Lower leg skin (tissue), 3 donors: ENCODE results near the gene MGLL.

Experiments used
- POLR2A ChIP-seq, 2 donors: fragments of 450-650 bp; IDR thresholded peaks; one replicate each; pipeline ENCODE4 v1.6.1; 2016 to 2017; ENCODE audit warnings: antibody characterized with exemption in 2 of 2, mild to moderate bottlenecking in 1 of 2, moderate library complexity in 1 of 2
- TF ChIP-seq, protein P1 (sequence below), 3 donors: fragments of 450-650 bp; IDR thresholded peaks; one replicate each; pipeline ENCODE4 v1.5.1; 2016; ENCODE audit warnings: antibody characterized with exemption in 3 of 3, mild to moderate bottlenecking in 3 of 3, moderate library complexity in 2 of 3

DNA sequence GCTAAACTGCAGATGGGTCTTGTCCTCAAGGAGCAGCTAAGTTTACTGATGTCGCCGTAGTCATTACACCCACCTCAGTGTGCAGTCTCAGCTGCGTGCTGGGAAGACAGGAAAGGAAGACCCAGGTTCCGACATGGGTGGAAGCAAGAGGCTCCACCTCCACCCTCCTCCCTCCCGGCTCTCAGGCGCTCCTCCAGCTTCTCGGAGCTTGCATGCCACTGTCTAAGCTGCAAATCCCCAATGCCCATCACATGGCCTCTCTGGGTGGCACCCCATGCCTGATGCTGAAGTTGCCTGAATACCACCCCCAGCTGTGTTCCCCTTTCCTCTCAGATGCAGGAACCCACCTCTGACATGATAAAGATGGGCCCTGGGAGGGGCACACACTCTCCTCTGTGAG lies 58.5 kb downstream of the MGLL start:
- TF ChIP-seq, protein P1, sequence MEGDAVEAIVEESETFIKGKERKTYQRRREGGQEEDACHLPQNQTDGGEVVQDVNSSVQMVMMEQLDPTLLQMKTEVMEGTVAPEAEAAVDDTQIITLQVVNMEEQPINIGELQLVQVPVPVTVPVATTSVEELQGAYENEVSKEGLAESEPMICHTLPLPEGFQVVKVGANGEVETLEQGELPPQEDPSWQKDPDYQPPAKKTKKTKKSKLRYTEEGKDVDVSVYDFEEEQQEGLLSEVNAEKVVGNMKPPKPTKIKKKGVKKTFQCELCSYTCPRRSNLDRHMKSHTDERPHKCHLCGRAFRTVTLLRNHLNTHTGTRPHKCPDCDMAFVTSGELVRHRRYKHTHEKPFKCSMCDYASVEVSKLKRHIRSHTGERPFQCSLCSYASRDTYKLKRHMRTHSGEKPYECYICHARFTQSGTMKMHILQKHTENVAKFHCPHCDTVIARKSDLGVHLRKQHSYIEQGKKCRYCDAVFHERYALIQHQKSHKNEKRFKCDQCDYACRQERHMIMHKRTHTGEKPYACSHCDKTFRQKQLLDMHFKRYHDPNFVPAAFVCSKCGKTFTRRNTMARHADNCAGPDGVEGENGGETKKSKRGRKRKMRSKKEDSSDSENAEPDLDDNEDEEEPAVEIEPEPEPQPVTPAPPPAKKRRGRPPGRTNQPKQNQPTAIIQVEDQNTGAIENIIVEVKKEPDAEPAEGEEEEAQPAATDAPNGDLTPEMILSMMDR (IDR thresholded peaks at IDR 0.05) = no peak
- no peak for TF ChIP-seq POLR2A (IDR thresholded peaks at IDR 0.05)
